IMR-90 (cell line): Measurements from ENCODE around the gene PLAAT4. TPM values are rescaled to one million over a fixed set of nuclear protein-coding genes. Genes with fewer than 3 reads are reported as not detected.

Source experiments
- ATAC-seq: fragments of 200-7000 bp; cut with Tn5 transposase; 2 replicates; pipeline ENCODE4 v1.9.1; 2020; ENCODE audit warnings: low read depth, mild to moderate bottlenecking, moderate library complexity
- BruUV-seq: library from RNA; stranded (reverse); fragments of 400-500 nt; replicated peaks from 2 replicates; lab custom pipeline; 2021; lab: Mats Ljungman, UMichigan
- CTCF ChIA-PET: fragments of 300-600 bp; formaldehyde crosslinking; extraction: SDS; loops from one replicate; lab custom pipeline; 2021; ENCODE audit warnings: antibody characterized with exemption; lab: Yijun Ruan, JAX
- POLR2A ChIA-PET: fragments of 300-600 bp; sonication (Branson Sonifier 250); formaldehyde crosslinking; loops from one replicate; lab custom pipeline; 2022; ENCODE audit warnings: antibody characterized with exemption; ENCODE audit not compliant: unreplicated experiment; lab: Charles Lee
- DNase-seq: peaks from one replicate; pipeline ENCODE4 v3.0.0; 2013
- H2AFZ ChIP-seq: replicated peaks from 2 replicates; pipeline ENCODE3; 2013; ENCODE audit warnings: low read length, mild to moderate bottlenecking; ENCODE audit not compliant: poor library complexity
- H2AK5ac ChIP-seq: 2 replicates; pipeline ENCODE4 v1.6.1; 2013; ENCODE audit warnings: low read depth, low read length, inconsistent platforms
- H2AK9ac ChIP-seq: replicated peaks from 2 replicates; pipeline ENCODE3; 2013; ENCODE audit warnings: mild to moderate bottlenecking, low read depth, low read length, moderate library complexity; ENCODE audit not compliant: poor library complexity
- H2BK120ac ChIP-seq: 2 replicates; pipeline ENCODE4 v1.6.1; 2013; ENCODE audit warnings: low read depth, low read length, inconsistent platforms
- H2BK15ac ChIP-seq: 3 replicates; pipeline ENCODE4 v1.6.1; 2013; ENCODE audit warnings: low read depth, low read length, inconsistent platforms
- H2BK20ac ChIP-seq: 2 replicates; pipeline ENCODE4 v1.6.1; 2013; ENCODE audit warnings: low read depth, mild to moderate bottlenecking, inconsistent platforms, low read length, moderate library complexity
- H2BK5ac ChIP-seq: 2 replicates; pipeline ENCODE4 v1.6.1; 2013; ENCODE audit warnings: mild to moderate bottlenecking, low read depth, low read length, inconsistent platforms; ENCODE audit not compliant: poor library complexity, severe bottlenecking
- H3K14ac ChIP-seq: replicated peaks from 2 replicates; pipeline ENCODE4 v1.6.1; 2013; ENCODE audit warnings: low read depth, low read length, inconsistent platforms
- H3K18ac ChIP-seq: 2 replicates; pipeline ENCODE4 v1.6.1; 2013; ENCODE audit warnings: low read depth, low read length, control low read depth
- H3K23ac ChIP-seq: 2 replicates; pipeline ENCODE4 v1.6.1; 2013; ENCODE audit warnings: low read depth, low read length, inconsistent platforms
- H3K27ac ChIP-seq: 2 replicates; pipeline ENCODE4 v1.5.1; 2013; ENCODE audit warnings: mild to moderate bottlenecking, control low read depth, low read length; ENCODE audit not compliant: insufficient read depth
- H3K27me3 ChIP-seq: 2 replicates; pipeline ENCODE4 v1.6.1; 2013; ENCODE audit warnings: low read length; ENCODE audit not compliant: control insufficient read depth, insufficient read depth
- H3K36me3 ChIP-seq: 2 replicates; pipeline ENCODE4 v1.6.1; 2013; ENCODE audit warnings: low read length, mixed read lengths; ENCODE audit not compliant: control insufficient read depth, insufficient read depth
- H3K4ac ChIP-seq: 2 replicates; pipeline ENCODE4 v1.6.1; 2013; ENCODE audit warnings: low read depth, low read length, inconsistent platforms
- H3K4me1 ChIP-seq: 2 replicates; pipeline ENCODE4 v1.6.1; 2013; ENCODE audit warnings: low read length, mixed read lengths; ENCODE audit not compliant: control insufficient read depth, insufficient read depth
- H3K4me2 ChIP-seq: 2 replicates; pipeline ENCODE4 v1.6.1; 2013; ENCODE audit warnings: low read depth, mild to moderate bottlenecking, control low read depth, low read length, moderate library complexity
- H3K4me3 ChIP-seq: 2 replicates; pipeline ENCODE4 v1.5.1; 2013; ENCODE audit warnings: low read depth, mild to moderate bottlenecking, control low read depth, low read length, moderate library complexity; ENCODE audit not compliant: insufficient read depth
- H3K56ac ChIP-seq: 2 replicates; pipeline ENCODE4 v1.6.1; 2013; ENCODE audit warnings: low read length, inconsistent platforms; ENCODE audit not compliant: insufficient read depth; ENCODE audit errors: extremely low read depth
- H3K79me1 ChIP-seq, 2 experiments: 2 replicates each; pipeline ENCODE4 v1.6.1; 2013; ENCODE audit warnings: low read length in 2 of 2, inconsistent platforms in 1 of 2, low read depth in 1 of 2
- H3K9ac ChIP-seq: 2 replicates; pipeline ENCODE4 v1.6.1; 2013; ENCODE audit warnings: low read depth, low read length, control low read depth
- H3K9me1 ChIP-seq: 2 replicates; pipeline ENCODE4 v1.6.1; 2013; ENCODE audit warnings: low read length, inconsistent platforms; ENCODE audit not compliant: insufficient read depth
- H3K9me3 ChIP-seq: 2 replicates; pipeline ENCODE4 v1.6.1; 2013; ENCODE audit warnings: low read length; ENCODE audit not compliant: control insufficient read depth, insufficient read depth
- H4K20me1 ChIP-seq: 2 replicates; pipeline ENCODE4 v1.6.1; 2013; ENCODE audit warnings: low read length, inconsistent platforms; ENCODE audit not compliant: insufficient read depth
- H4K5ac ChIP-seq: 2 replicates; pipeline ENCODE4 v1.6.1; 2013; ENCODE audit warnings: mild to moderate bottlenecking, low read depth, low read length, control low read depth
- H4K8ac ChIP-seq, 2 experiments: 2 replicates each; pipeline ENCODE4 v1.6.1; 2013; ENCODE audit warnings: low read depth in 2 of 2, low read length in 2 of 2, control low read depth in 1 of 2, inconsistent platforms in 1 of 2
- H4K91ac ChIP-seq: 2 replicates; pipeline ENCODE4 v1.6.1; 2013; ENCODE audit warnings: low read depth, low read length, inconsistent platforms; ENCODE audit not compliant: insufficient read depth
- BHLHE40 ChIP-seq: fragments of 150-350 bp; IDR thresholded peaks from 2 replicates; pipeline ENCODE4 v1.6.1; 2016; ENCODE audit warnings: mild to moderate bottlenecking, low read depth, low read length
- CEBPB ChIP-seq: IDR thresholded peaks from 2 replicates; pipeline ENCODE4 v1.6.1; 2012; ENCODE audit warnings: low read depth, low read length, improper control_type of control experiment
- CHD1 ChIP-seq: IDR thresholded peaks from 2 replicates; pipeline ENCODE4 v1.6.1; 2012; ENCODE audit warnings: low read depth, low read length, improper control_type of control experiment
- CTCF ChIP-seq: conservative IDR thresholded peaks from 2 replicates; pipeline ENCODE4 v1.5.1; 2012; ENCODE audit warnings: mild to moderate bottlenecking, low read depth, low read length, improper control_type of control experiment
- ELK1 ChIP-seq: fragments of 150-350 bp; IDR thresholded peaks from 2 replicates; pipeline ENCODE4 v1.6.1; 2016; ENCODE audit warnings: low read depth, mild to moderate bottlenecking, low read length, moderate library complexity, borderline replicate concordance
- FOS ChIP-seq: fragments of 150-350 bp; IDR thresholded peaks from 2 replicates; pipeline ENCODE4 v1.6.1; 2016; ENCODE audit warnings: low read depth, low read length
- MAFK ChIP-seq: IDR thresholded peaks from 2 replicates; pipeline ENCODE4 v1.6.1; 2012; ENCODE audit warnings: low read depth, low read length, improper control_type of control experiment
- MAZ ChIP-seq: IDR thresholded peaks from 2 replicates; pipeline ENCODE4 v1.6.1; 2012; ENCODE audit warnings: low read depth, mild to moderate bottlenecking, low read length, improper control_type of control experiment, moderate library complexity, borderline replicate concordance
- MXI1 ChIP-seq: IDR thresholded peaks from 2 replicates; pipeline ENCODE4 v1.6.1; 2012; ENCODE audit warnings: low read depth, mild to moderate bottlenecking, low read length, moderate library complexity, borderline replicate concordance
- NFE2L2 ChIP-seq: fragments of 150-350 bp; IDR thresholded peaks from 2 replicates; pipeline ENCODE4 v1.6.1; 2016; ENCODE audit warnings: low read depth, mild to moderate bottlenecking, low read length
- POLR2A ChIP-seq: IDR thresholded peaks from 2 replicates; pipeline ENCODE4 v1.6.1; 2012; ENCODE audit warnings: mild to moderate bottlenecking, low read depth, low read length
- RAD21 ChIP-seq: IDR thresholded peaks from 2 replicates; pipeline ENCODE4 v1.6.1; 2012; ENCODE audit warnings: low read length, improper control_type of control experiment
- RCOR1 ChIP-seq: IDR thresholded peaks from 2 replicates; pipeline ENCODE4 v1.6.1; 2012; ENCODE audit warnings: mild to moderate bottlenecking, low read length, improper control_type of control experiment; ENCODE audit not compliant: insufficient replicate concordance
- RFX5 ChIP-seq: IDR thresholded peaks from 2 replicates; pipeline ENCODE4 v1.8.0; 2012; ENCODE audit warnings: low read depth, mild to moderate bottlenecking, low read length, moderate library complexity
- SMC3 ChIP-seq: fragments of 150-350 bp; IDR thresholded peaks from 2 replicates; pipeline ENCODE4 v1.6.1; 2016; ENCODE audit warnings: low read depth, mild to moderate bottlenecking, antibody characterized with exemption, low read length, moderate library complexity
- USF2 ChIP-seq: fragments of 150-350 bp; IDR thresholded peaks from 2 replicates; pipeline ENCODE4 v1.6.1; 2017; ENCODE audit warnings: mild to moderate bottlenecking, antibody characterized with exemption, low read length, low read depth
- WGBS, 2 experiments: methylation state at CpG; one replicate each; pipeline versions ENCODE4 v1.1.5 to v1.1.7; 2013; ENCODE audit warnings: missing lambda C conversion rate in 2 of 2; ENCODE audit not compliant: insufficient read length in 1 of 2; ENCODE audit errors: extremely low coverage in 2 of 2; 5-methylcytosine and 5-hydroxymethylcytosine counted together
- dilution Hi-C: fragments of 300-500 bp; cut with HindIII; formaldehyde crosslinking; loops from one replicate; pipeline ENCODE4 v1.14.3; 2018; ENCODE audit warnings: low sequenced_read_pairs; ENCODE audit not compliant: unreplicated experiment
- in situ Hi-C: fragments of 300-500 bp; cut with MboI; formaldehyde crosslinking; loops from 3 replicates; pipeline ENCODE4 v1.14.3; 2019; ENCODE audit warnings: low sequenced_read_pairs, inconsistent platforms, mixed read lengths
- intact Hi-C: fragments of 100-400 bp; cut with micrococcal nuclease; formaldehyde crosslinking; loops from 2 replicates; pipeline ENCODE4 v1.10.0; 2022
- polyA plus RNA-seq, 3 experiments: library from polyadenylated mRNA; depleted of rRNA; stranded (reverse); fragments of >200 nt; gene quantifications; 2 replicates each; pipeline ENCODE4 v1.2.3, GENCODE V29; 2012; ENCODE audit warnings: low replicate concordance in 1 of 3
- total RNA-seq: library from RNA; depleted of rRNA; stranded (reverse); fragments of >200 nt; gene quantifications from 2 replicates; pipeline ENCODE4 v1.2.3, GENCODE V29; 2012

PLAAT4 gene
- total and polyA plus RNA-seq, 2 of the 4 experiments (the other 2 are of a cell fraction) = 0.17 to 0.18 TPM

GRCh38 chr11:63488789-63489188, 47.8 kb upstream of the PLAAT4 start:
- H3K27ac ChIP-seq = no peak overlapping the region
- no peak overlapping the region for H3K4me2 ChIP-seq
- H2BK5ac ChIP-seq = no peak overlapping the region
- H4K91ac ChIP-seq = no peak overlapping the region
- H3K4me3 ChIP-seq = no peak overlapping the region
- H3K4ac ChIP-seq = no peak overlapping the region
- H3K4me1 ChIP-seq = no peaks in the 10 kb centered on the region
- no peak overlapping the region for H3K14ac ChIP-seq
- TF ChIP-seq FOS (no peak), CTCF (no peak), RCOR1 (no peak), USF2 (no peak), MAZ (no peak), MXI1 (no peak), ELK1 (no peak), CEBPB (no peak), CHD1 (no peak), SMC3 (no peak), MAFK (no peak), RFX5 (no peak), POLR2A (no peak), RAD21 (no peak), BHLHE40 (no peak), NFE2L2 (no peak)
- no peaks in the 10 kb centered on the region for H3K9me3 ChIP-seq
- H4K5ac ChIP-seq = no peak overlapping the region
- no peak overlapping the region for H3K18ac ChIP-seq
- intact Hi-C loops = no loop called here
- WGBS, 2 experiments = no CpG with 5 or more reads among the region's 1 CpG
- in situ Hi-C loops = loop anchor here (25.0 kb wide), 1 partner anchor 449 kb away; the partner anchor contains the start of gene NAA40
- H3K56ac ChIP-seq = no peak overlapping the region
- ATAC-seq (no peak), DNase-seq (no peak)
- H3K9ac ChIP-seq = no peak overlapping the region
- H3K23ac ChIP-seq = no peak overlapping the region
- H3K36me3 ChIP-seq = no peaks in the 10 kb centered on the region
- ChIA-PET POLR2A (no interaction called here), CTCF (no interaction called here)
- no peaks in the 10 kb centered on the region for H4K20me1 ChIP-seq
- no peak overlapping the region for H2AFZ ChIP-seq
- BruUV-seq = no TSS peak
- H3K9me1 ChIP-seq = no peaks in the 10 kb centered on the region
- H3K27me3 ChIP-seq = peaks cover 35% of the 10 kb centered on the region
- H2AK5ac ChIP-seq = no peak overlapping the region
- no peak overlapping the region for H2AK9ac ChIP-seq
- no peaks in the 10 kb centered on the region for H3K79me1 ChIP-seq
- H4K8ac ChIP-seq = no peak overlapping the region
- H2BK120ac ChIP-seq = no peak overlapping the region
- no peak overlapping the region for H2BK15ac ChIP-seq
- dilution Hi-C loops = no loop called here
- no peak overlapping the region for H2BK20ac ChIP-seq
